Fibroblast of skin of right quadriceps (primary cell): ENCODE results near the gene EME2.
A peak's percentile ranks its signal among the peaks of the same experiment; 100 is the strongest.
"Not testable (repeated sequence)": the region's sequence is repeated elsewhere in the genome, so short reads cannot be mapped to it uniquely, and the experiment has no call there.

Source experiments
- DNase-seq: peaks from one replicate; pipeline ENCODE4 v3.0.0-alpha.2; 2013

The EME2 gene

GRCh38 chr16:1792836-1793577 is 20.4 kb downstream of the EME2 start:
- no peak for DNase-seq

GRCh38 chr16:1793578-1794220 is 21.1 kb downstream of the EME2 start, which contains the start of gene IGFALS:
TSS of gene IGFALS (minus strand) at chr16:1793705. CDS start at chr16:1793652, 53 bp downstream.
- DNase-seq, result no peak

- no peak for DNase-seq
These were observed 21.7 kb downstream of the EME2 start for GRCh38 chr16:1794221-1794871.

- no peak for DNase-seq
These were observed 22.5 kb downstream of the EME2 start for GRCh38 chr16:1794908-1795666.

GRCh38 chr16:1799263-1799662 is 26.7 kb downstream of the EME2 start:
- not testable (repeated sequence) for DNase-seq

GRCh38 chr16:1800701-1801100 is 28.1 kb downstream of the EME2 start:
- DNase-seq, result no peak

GRCh38 chr16:1807626-1808025 is 35.0 kb downstream of the EME2 start:
- no peak for DNase-seq

GRCh38 chr16:1808691-1809090 is 36.1 kb downstream of the EME2 start:
- no peak for DNase-seq

GRCh38 chr16:1809281-1809801 is 36.7 kb downstream of the EME2 start:
- no peak for DNase-seq

GRCh38 chr16:1810106-1810505 is 37.5 kb downstream of the EME2 start:
- DNase-seq, result no peak

- DNase-seq, result no peak
These were observed 37.9 kb downstream of the EME2 start for GRCh38 chr16:1810536-1810935.

GRCh38 chr16:1812732-1813163 is 40.1 kb downstream of the EME2 start:
- peak; percentile 40 for DNase-seq

GRCh38 chr16:1815461-1815860 is 42.9 kb downstream of the EME2 start:
- DNase-seq, result no peak

- DNase-seq, result no peak
These were observed 44.0 kb downstream of the EME2 start for GRCh38 chr16:1816396-1817275.

GRCh38 chr16:1817276-1817589 is 44.6 kb downstream of the EME2 start:
- no peak for DNase-seq

- no peak for DNase-seq
These were observed 45.1 kb downstream of the EME2 start for GRCh38 chr16:1817716-1818115.

- DNase-seq, result no peak
These were observed 45.7 kb downstream of the EME2 start for GRCh38 chr16:1818204-1818872.

GRCh38 chr16:1818873-1819525 is 46.4 kb downstream of the EME2 start:
- DNase-seq, result no peak

GRCh38 chr16:1819611-1820010 is 47.0 kb downstream of the EME2 start:
- DNase-seq, result no peak

- no peak for DNase-seq
These were observed 47.7 kb downstream of the EME2 start for GRCh38 chr16:1820096-1820945.
